HepG2 (cell line): Measurements from ENCODE around the gene PET100. TPM values are rescaled to one million over a fixed set of nuclear protein-coding genes. Genes with fewer than 3 reads are reported as not detected.

Experiments used
- FOXJ3 ChIP-seq: sonication (generic); formaldehyde crosslinking; IDR thresholded peaks from 2 replicates; pipeline ENCODE4 v1.4.0; 2020; ENCODE audit warnings: missing genetic modification reagents, mild to moderate bottlenecking, borderline replicate concordance
- HDAC1 ChIP-seq: sonication (generic); formaldehyde crosslinking; IDR thresholded peaks from 2 replicates; pipeline ENCODE4 v1.5.1; 2020; ENCODE audit warnings: mild to moderate bottlenecking, missing genetic modification reagents
- IKZF1 ChIP-seq: fragments of 450-650 bp; IDR thresholded peaks from 2 replicates; pipeline ENCODE4 v1.7.1; 2016
- KDM5B ChIP-seq: sonication (generic); formaldehyde crosslinking; IDR thresholded peaks from 2 replicates; pipeline ENCODE4 v1.4.0; 2020; ENCODE audit warnings: missing genetic modification reagents, mild to moderate bottlenecking, borderline replicate concordance
- KMT2A ChIP-seq: sonication (generic); formaldehyde crosslinking; IDR thresholded peaks from 2 replicates; pipeline ENCODE4 v1.4.0; 2020; ENCODE audit warnings: missing genetic modification reagents
- NCOR1 ChIP-seq: fragments of 200-600 bp; sonication (generic); IDR thresholded peaks from 2 replicates; pipeline ENCODE4 v1.7.0; 2017; ENCODE audit warnings: antibody characterized with exemption, low read length, borderline replicate concordance
- NRL ChIP-seq: sonication (generic); formaldehyde crosslinking; IDR thresholded peaks from 2 replicates; pipeline ENCODE4 v1.5.0; 2020; ENCODE audit warnings: missing genetic modification reagents, mild to moderate bottlenecking, moderate library complexity, borderline replicate concordance
- SETDB1 ChIP-seq: sonication (generic); formaldehyde crosslinking; IDR thresholded peaks from 2 replicates; pipeline ENCODE4 v1.5.1; 2020; ENCODE audit warnings: missing genetic modification reagents, mild to moderate bottlenecking, borderline replicate concordance
- ZNF317 ChIP-seq: sonication (generic); formaldehyde crosslinking; IDR thresholded peaks from 2 replicates; pipeline ENCODE4 v1.5.0; 2020; ENCODE audit warnings: mild to moderate bottlenecking, missing genetic modification reagents
- ZNF446 ChIP-seq: sonication (generic); formaldehyde crosslinking; IDR thresholded peaks from 2 replicates; pipeline ENCODE4 v1.5.0; 2020; ENCODE audit warnings: mild to moderate bottlenecking, missing genetic modification reagents
- ZNF792 ChIP-seq: IDR thresholded peaks from 2 replicates; pipeline ENCODE4 v1.6.1; 2016
- polyA plus RNA-seq, 8 experiments: library from polyadenylated mRNA; depleted of rRNA in 3 of 8; stranded (reverse) in 7 of 8; unstranded in 1 of 8; fragments of >200 nt; fragmentation: Illumina TruSeq in 4 of 8; extraction: Trizol in 4 of 8; gene quantifications; 2 replicates each; pipeline versions ENCODE4 v1.2.1 to v1.2.3, GENCODE V29; 2011 to 2016; ENCODE audit warnings: low read depth in 4 of 8, missing spikeins in 1 of 8, mixed read lengths in 1 of 8; ENCODE audit not compliant: insufficient read depth in 1 of 8
- total RNA-seq, 5 experiments: library from RNA; depleted of rRNA; stranded (reverse); fragments of >200 nt; fragmentation: Illumina TruSeq; extraction: Trizol; gene quantifications; 2 replicates each; pipeline ENCODE4 v1.2.3, GENCODE V29; 2016; ENCODE audit warnings: low read depth in 1 of 5
- TF ChIP-seq, protein P1 (sequence below): sonication (generic); formaldehyde crosslinking; IDR thresholded peaks from one replicate; pipeline ENCODE4 v1.5.1; 2020; ENCODE audit warnings: mild to moderate bottlenecking, missing genetic modification reagents; ENCODE audit errors: not compliant biosample characterization
- TF ChIP-seq, protein P2 (sequence below): sonication (generic); formaldehyde crosslinking; IDR thresholded peaks from 2 replicates; pipeline ENCODE4 v1.8.1; 2023; ENCODE audit warnings: mild to moderate bottlenecking, inconsistent platforms, moderate library complexity, missing genetic modification reagents, borderline replicate concordance
- TF ChIP-seq, protein P3 (sequence below): sonication (generic); formaldehyde crosslinking; IDR thresholded peaks from 2 replicates; pipeline ENCODE4 v1.5.0; 2020; ENCODE audit warnings: missing genetic modification reagents

The PET100 gene
- total and polyA plus RNA-seq, 2 of the 13 experiments (the other 11 are each of a cell fraction or from before 2014, with no cell fraction given): 22.3 to 66.5 TPM

DNA sequence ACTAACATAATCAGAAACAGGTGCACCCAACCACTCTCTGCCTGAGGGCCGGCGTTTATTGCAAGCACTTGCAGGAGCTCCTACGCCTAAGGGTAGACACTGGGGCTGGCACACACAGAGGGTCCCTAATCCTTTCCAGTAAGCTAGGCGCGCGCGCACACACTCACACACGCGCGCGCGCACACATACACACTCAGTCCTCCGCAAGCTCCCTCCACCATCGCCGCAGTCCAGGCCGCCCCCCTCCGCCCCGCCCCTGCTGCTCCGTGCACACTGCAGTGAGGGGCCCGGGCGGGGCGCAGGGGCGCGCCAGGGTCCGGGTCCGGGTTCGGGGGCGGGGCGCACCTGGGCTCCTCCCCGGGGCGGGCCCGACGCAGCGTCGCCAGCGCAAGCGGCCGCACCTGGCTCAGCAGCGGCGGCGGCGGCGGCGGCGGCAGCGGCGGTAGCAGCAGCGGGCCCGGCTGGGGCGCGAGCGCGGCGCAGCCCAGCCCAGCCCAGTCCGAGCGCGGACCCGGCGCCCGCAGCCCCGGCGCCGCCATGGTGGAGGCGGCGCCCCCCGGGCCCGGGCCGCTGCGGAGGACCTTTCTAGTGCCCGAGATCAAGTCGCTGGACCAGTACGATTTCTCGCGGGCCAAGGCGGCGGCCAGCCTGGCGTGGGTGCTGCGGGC, 34.0 kb upstream of the PET100 start, which contains the start of gene CAMSAP3 (continued):
- TF ChIP-seq, protein P1, sequence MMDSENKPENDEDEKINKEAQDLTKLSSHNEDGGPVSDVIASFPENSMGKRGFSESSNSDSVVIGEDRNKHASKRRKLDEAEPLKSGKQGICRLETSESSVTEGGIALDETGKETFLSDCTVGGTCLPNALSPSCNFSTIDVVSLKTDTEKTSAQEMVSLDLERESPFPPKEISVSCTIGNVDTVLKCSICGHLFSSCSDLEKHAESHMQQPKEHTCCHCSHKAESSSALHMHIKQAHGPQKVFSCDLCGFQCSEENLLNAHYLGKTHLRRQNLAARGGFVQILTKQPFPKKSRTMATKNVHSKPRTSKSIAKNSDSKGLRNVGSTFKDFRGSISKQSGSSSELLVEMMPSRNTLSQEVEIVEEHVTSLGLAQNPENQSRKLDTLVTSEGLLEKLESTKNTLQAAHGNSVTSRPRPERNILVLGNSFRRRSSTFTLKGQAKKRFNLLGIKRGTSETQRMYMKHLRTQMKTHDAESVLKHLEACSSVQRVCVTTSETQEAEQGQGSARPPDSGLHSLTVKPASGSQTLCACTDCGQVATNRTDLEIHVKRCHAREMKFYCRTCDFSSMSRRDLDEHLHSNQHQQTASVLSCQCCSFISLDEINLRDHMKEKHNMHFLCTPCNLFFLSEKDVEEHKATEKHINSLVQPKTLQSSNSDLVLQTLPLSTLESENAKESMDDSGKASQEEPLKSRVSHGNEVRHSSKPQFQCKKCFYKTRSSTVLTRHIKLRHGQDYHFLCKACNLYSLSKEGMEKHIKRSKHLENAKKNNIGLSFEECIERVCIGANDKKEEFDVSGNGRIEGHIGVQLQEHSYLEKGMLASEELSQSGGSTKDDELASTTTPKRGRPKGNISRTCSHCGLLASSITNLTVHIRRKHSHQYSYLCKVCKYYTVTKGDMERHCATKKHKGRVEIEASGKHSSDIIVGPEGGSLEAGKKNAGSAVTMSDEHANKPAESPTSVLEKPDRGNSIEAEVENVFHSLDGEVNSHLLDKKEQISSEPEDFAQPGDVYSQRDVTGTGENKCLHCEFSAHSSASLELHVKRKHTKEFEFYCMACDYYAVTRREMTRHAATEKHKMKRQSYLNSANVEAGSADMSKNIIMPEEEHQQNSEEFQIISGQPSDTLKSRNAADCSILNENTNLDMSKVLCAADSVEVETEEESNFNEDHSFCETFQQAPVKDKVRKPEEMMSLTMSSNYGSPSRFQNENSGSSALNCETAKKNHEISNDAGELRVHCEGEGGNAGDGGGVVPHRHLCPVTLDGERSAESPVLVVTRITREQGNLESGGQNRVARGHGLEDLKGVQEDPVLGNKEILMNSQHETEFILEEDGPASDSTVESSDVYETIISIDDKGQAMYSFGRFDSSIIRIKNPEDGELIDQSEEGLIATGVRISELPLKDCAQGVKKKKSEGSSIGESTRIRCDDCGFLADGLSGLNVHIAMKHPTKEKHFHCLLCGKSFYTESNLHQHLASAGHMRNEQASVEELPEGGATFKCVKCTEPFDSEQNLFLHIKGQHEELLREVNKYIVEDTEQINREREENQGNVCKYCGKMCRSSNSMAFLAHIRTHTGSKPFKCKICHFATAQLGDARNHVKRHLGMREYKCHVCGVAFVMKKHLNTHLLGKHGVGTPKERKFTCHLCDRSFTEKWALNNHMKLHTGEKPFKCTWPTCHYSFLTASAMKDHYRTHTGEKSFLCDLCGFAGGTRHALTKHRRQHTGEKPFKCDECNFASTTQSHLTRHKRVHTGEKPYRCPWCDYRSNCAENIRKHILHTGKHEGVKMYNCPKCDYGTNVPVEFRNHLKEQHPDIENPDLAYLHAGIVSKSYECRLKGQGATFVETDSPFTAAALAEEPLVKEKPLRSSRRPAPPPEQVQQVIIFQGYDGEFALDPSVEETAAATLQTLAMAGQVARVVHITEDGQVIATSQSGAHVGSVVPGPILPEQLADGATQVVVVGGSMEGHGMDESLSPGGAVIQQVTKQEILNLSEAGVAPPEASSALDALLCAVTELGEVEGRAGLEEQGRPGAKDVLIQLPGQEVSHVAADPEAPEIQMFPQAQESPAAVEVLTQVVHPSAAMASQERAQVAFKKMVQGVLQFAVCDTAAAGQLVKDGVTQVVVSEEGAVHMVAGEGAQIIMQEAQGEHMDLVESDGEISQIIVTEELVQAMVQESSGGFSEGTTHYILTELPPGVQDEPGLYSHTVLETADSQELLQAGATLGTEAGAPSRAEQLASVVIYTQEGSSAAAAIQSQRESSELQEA: no peak
- no peak for TF ChIP-seq ZNF317
- TF ChIP-seq NCOR1: peak; percentile 29; the same call in 1 of the 2 replicates
- TF ChIP-seq, protein P2, sequence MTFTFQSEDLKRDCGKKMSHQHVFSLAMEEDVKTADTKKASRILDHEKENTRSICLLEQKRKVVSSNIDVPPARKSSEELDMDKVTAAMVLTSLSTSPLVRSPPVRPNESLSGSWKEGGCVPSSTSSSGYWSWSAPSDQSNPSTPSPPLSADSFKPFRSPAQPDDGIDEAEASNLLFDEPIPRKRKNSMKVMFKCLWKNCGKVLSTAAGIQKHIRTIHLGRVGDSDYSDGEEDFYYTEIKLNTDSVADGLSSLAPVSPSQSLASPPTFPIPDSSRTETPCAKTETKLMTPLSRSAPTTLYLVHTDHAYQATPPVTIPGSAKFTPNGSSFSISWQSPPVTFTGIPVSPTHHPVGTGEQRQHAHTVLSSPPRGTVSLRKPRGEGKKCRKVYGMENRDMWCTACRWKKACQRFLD: no peak
- 0 out of 2 replicates have a peak, but pooled peaks have one; percentile 19 for TF ChIP-seq HDAC1 (CRISPR knock-in tag)
- no peak for TF ChIP-seq SETDB1
- no peak for TF ChIP-seq IKZF1
- no peak for TF ChIP-seq KDM5B
- no peak for TF ChIP-seq FOXJ3
- TF ChIP-seq NRL (CRISPR knock-in tag): no peak
- TF ChIP-seq ZNF792 (CRISPR knock-in tag): 0 out of 2 replicates have a peak, but pooled peaks have one; percentile 14
- TF ChIP-seq, protein P3, sequence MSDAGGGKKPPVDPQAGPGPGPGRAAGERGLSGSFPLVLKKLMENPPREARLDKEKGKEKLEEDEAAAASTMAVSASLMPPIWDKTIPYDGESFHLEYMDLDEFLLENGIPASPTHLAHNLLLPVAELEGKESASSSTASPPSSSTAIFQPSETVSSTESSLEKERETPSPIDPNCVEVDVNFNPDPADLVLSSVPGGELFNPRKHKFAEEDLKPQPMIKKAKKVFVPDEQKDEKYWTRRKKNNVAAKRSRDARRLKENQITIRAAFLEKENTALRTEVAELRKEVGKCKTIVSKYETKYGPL (CRISPR knock-in tag): no peak
- no peak for TF ChIP-seq ZNF446 (CRISPR knock-in tag)
- no peak for TF ChIP-seq KMT2A (CRISPR knock-in tag)
